Stimulated activated CD4-positive, alpha-beta T cell treated with anti-CD3 and anti-CD28 coated beads, TNF-alpha, amount 100 ng/mL, for 1 hour (primary cell): Measurements from ENCODE around the gene FOXM1.

Source experiments
- DNase-seq, 3 donors: peaks; one replicate each; pipeline ENCODE4 v3.0.0-alpha.2; 2020; ENCODE audit warnings: low read depth in 3 of 3, low spot score in 1 of 3

The FOXM1 gene

GRCh38 chr12:2877047-2877952 lies at the start of gene FOXM1, which contains the start of gene RHNO1:
Gene FOXM1, minus strand, starts transcription at chr12:2877174. Its CDS starts 2,696 bp downstream, at chr12:2874478.
Gene RHNO1, plus strand, starts transcription at chr12:2877223. Its CDS starts 8,144 bp downstream, at chr12:2885367.
- DNase-seq = peak; percentile 64 to 79 (median 71)

- no peak for DNase-seq
Observed at GRCh38 chr12:2925322-2925995, 48.5 kb upstream of the FOXM1 start.

- no peak for DNase-seq
Observed at GRCh38 chr12:2924019-2924418, 47.0 kb upstream of the FOXM1 start.

GRCh38 chr12:2923057-2923456 lies 46.1 kb upstream of the FOXM1 start:
- no peak for DNase-seq

GRCh38 chr12:2922329-2922728 lies 45.4 kb upstream of the FOXM1 start:
- DNase-seq = no peak

GRCh38 chr12:2919249-2919648 lies 42.3 kb upstream of the FOXM1 start:
- no peak for DNase-seq

- no peak for DNase-seq
Observed at GRCh38 chr12:2912216-2912575, 35.2 kb upstream of the FOXM1 start.

- no peak for DNase-seq
Observed at GRCh38 chr12:2904260-2904659, 27.3 kb upstream of the FOXM1 start.

GRCh38 chr12:2902272-2902880 lies 25.4 kb upstream of the FOXM1 start:
- DNase-seq = no peak

GRCh38 chr12:2900642-2901041 lies 23.7 kb upstream of the FOXM1 start:
- DNase-seq = no peak

GRCh38 chr12:2897418-2897817 lies 20.4 kb upstream of the FOXM1 start:
- no peak for DNase-seq

- DNase-seq = no peak
Observed at GRCh38 chr12:2895511-2895910, 18.5 kb upstream of the FOXM1 start.

GRCh38 chr12:2895051-2895451 lies 18.1 kb upstream of the FOXM1 start:
- DNase-seq = no peak

- no peak for DNase-seq
Observed at GRCh38 chr12:2893007-2893406, 16.0 kb upstream of the FOXM1 start.

- no peak for DNase-seq
Observed at GRCh38 chr12:2892246-2892645, 15.3 kb upstream of the FOXM1 start.

GRCh38 chr12:2891240-2892053 lies 14.5 kb upstream of the FOXM1 start:
- no peak for DNase-seq

- DNase-seq = peak; percentile 95 to 97 (median 95)
Observed at GRCh38 chr12:2890388-2891239, 13.6 kb upstream of the FOXM1 start, which contains the start of gene TULP3. Gene TULP3, plus strand, starts transcription at chr12:2890891. Its CDS starts 57 bp downstream, at chr12:2890948.

- no peak for DNase-seq
Observed at GRCh38 chr12:2890001-2890387, 13.0 kb upstream of the FOXM1 start.

GRCh38 chr12:2886768-2887450 lies 9.9 kb upstream of the FOXM1 start:
- DNase-seq = no peak
